ENCODE data around the gene TMEM41B. TPM values are rescaled to one million over a fixed set of nuclear protein-coding genes. Genes with fewer than 3 reads are reported as not detected.

The TMEM41B gene
- total RNA-seq, 1 experiment from 2014 or later: 65.1 TPM

GRCh38 chr11:9301720-9302119 is 12.7 kb downstream of the TMEM41B start:
- no peak overlapping the region for H2AFZ ChIP-seq
- H3K9me3 ChIP-seq (ENCODE audit: insufficient read depth, low read depth): no peaks in the 10 kb centered on the region
- H4K20me1 ChIP-seq (ENCODE audit: insufficient read depth): peaks cover 4% of the 10 kb centered on the region; the same call in 1 of the 2 replicates
- H3K36me3 ChIP-seq (ENCODE audit: low read depth): no peaks in the 10 kb centered on the region
- no peak overlapping the region for H3K4me2 ChIP-seq
- TF ChIP-seq EZH2 (IDR thresholded peaks at IDR 0.05; ENCODE audit: low read depth) (no peak), CTCF (conservative IDR thresholded peaks at IDR 0.05) (no peak)
- no peak overlapping the region for H3K4me3 ChIP-seq
- CTCF ChIA-PET: no interaction called here
- no TSS peak for BruUV-seq (replicated peaks)
- POLR2A ChIA-PET (ENCODE audit: unreplicated experiment): interaction anchor here (0.6 to 1.2 kb wide), 2 partner anchors 84 to 125 kb away, joined by 4 to 10 read pairs; no protein-coding TSS in a partner anchor
- no peak for DNase-seq
- H3K79me2 ChIP-seq (ENCODE audit: low read depth): peaks cover 58% of the 10 kb centered on the region
- intact Hi-C loops (cut with micrococcal nuclease; ENCODE audit: unreplicated experiment): no loop called here
- no peaks in the 10 kb centered on the region for H3F3A ChIP-seq (ENCODE audit: insufficient read depth, low read depth)
- H3K4me1 ChIP-seq (replicated peaks; ENCODE audit: insufficient read depth): no peaks in the 10 kb centered on the region
- no peaks in the 10 kb centered on the region for H3K27me3 ChIP-seq (ENCODE audit: insufficient read depth, low read depth)
- no peaks in the 10 kb centered on the region for H3K9me2 ChIP-seq (ENCODE audit: insufficient read depth)
- no peak overlapping the region for H3K27ac ChIP-seq

GRCh38 chr11:9293646-9294045 is 20.7 kb downstream of the TMEM41B start:
- intact Hi-C loops (cut with micrococcal nuclease; ENCODE audit: unreplicated experiment): no loop called here

GRCh38 chr11:9285850-9286587 is 28.4 kb downstream of the TMEM41B start:
- no peak for TF ChIP-seq CTCF (conservative IDR thresholded peaks at IDR 0.05)
- TF ChIP-seq EZH2 (IDR thresholded peaks at IDR 0.05; ENCODE audit: low read depth): no peak
- no peak overlapping the region for H3K4me3 ChIP-seq
- 0 out of 2 replicates have a peak, but pooled peaks cover 3% of the 10 kb centered on the region for H3F3A ChIP-seq (ENCODE audit: insufficient read depth, low read depth)
- ChIA-PET CTCF (no interaction called here), POLR2A (ENCODE audit: unreplicated experiment) (no interaction called here)
- H2AFZ ChIP-seq: no peak overlapping the region
- H3K4me2 ChIP-seq: no peak overlapping the region
- H3K4me1 ChIP-seq (replicated peaks; ENCODE audit: insufficient read depth): no peaks in the 10 kb centered on the region
- no peaks in the 10 kb centered on the region for H3K36me3 ChIP-seq (ENCODE audit: low read depth)
- BruUV-seq (replicated peaks): no TSS peak
- H3K27ac ChIP-seq: no peak overlapping the region
- DNase-seq: no peak
- no peaks in the 10 kb centered on the region for H3K9me2 ChIP-seq (ENCODE audit: insufficient read depth)
- H3K9me3 ChIP-seq (ENCODE audit: insufficient read depth, low read depth): no peaks in the 10 kb centered on the region
- H3K79me2 ChIP-seq (ENCODE audit: low read depth): no peaks in the 10 kb centered on the region
- intact Hi-C loops (cut with micrococcal nuclease; ENCODE audit: unreplicated experiment): loop anchor here (10.0 kb wide), 1 partner anchor 119 kb away; no protein-coding TSS in a partner anchor
- no peaks in the 10 kb centered on the region for H3K27me3 ChIP-seq (ENCODE audit: insufficient read depth, low read depth)
- H4K20me1 ChIP-seq (ENCODE audit: insufficient read depth): no peaks in the 10 kb centered on the region

More at GRCh38 chr11:9293646-9294045, 20.7 kb downstream of the TMEM41B start:
- Histone ChIP-seq H3K9me2 (ENCODE audit: insufficient read depth) (no peaks in the 10 kb centered on the region), H2AFZ (no peak overlapping the region), H3K27ac (no peak overlapping the region), H3K36me3 (ENCODE audit: low read depth) (no peaks in the 10 kb centered on the region), H3K4me1 (replicated peaks; ENCODE audit: insufficient read depth) (no peaks in the 10 kb centered on the region), H4K20me1 (ENCODE audit: insufficient read depth) (no peaks in the 10 kb centered on the region), H3K79me2 (ENCODE audit: low read depth) (peaks cover 3% of the 10 kb centered on the region; the same call in 1 of the 2 replicates), H3K4me3 (no peak overlapping the region), H3K27me3 (ENCODE audit: insufficient read depth, low read depth) (no peaks in the 10 kb centered on the region), H3K9me3 (ENCODE audit: insufficient read depth, low read depth) (no peaks in the 10 kb centered on the region), H3F3A (ENCODE audit: insufficient read depth, low read depth) (no peaks in the 10 kb centered on the region), H3K4me2 (no peak overlapping the region)
- POLR2A ChIA-PET (ENCODE audit: unreplicated experiment): no interaction called here
- no peak for TF ChIP-seq CTCF (conservative IDR thresholded peaks at IDR 0.05)
- no peak for DNase-seq
- no TSS peak for BruUV-seq (replicated peaks)
- CTCF ChIA-PET: interaction anchor here (0.6 kb wide), 1 partner anchor 124 kb away, joined by 7 read pairs; no protein-coding TSS in a partner anchor
